ENCODE data around the gene KCNQ1.

The KCNQ1 gene

DNA sequence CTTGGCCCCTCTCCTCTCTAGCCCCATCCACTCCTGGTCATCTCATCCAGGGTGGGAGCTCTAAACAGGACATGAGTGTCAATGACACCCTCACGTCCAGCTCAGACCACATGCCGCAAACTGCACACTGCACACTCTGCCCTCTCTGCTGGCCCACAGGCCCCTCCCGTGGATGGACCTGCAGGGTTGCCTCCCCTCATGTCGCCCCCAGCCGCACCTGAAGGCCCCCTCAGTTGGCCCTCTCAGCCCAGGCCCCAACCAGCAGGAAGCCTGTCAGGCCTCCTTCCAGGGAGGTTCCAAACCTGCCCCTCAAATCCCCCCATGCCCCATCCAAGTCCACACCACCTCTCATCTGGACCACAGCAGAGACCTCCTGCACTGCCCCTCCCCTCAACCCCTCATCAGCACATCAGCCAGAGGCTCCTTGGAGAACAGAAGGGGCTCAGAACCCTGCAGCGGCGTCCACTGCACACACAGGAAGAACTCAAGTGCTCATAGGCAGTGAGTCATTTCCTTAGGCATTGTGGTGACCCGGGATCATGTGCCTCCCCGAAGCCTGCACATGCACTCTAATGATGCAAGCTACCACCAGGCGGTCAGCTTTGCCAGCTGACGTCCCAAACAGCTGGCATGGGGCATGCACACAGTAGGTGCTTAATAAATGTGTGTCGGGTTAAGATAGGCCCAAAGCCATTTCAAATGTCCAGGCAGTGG lies 453.7 kb downstream of the KCNQ1 start:
- peak; percentile 92 for DNase-seq
